HepG2 (cell line): Measurements from ENCODE around the gene STK32C. TPM values are rescaled to one million over a fixed set of nuclear protein-coding genes. Genes with fewer than 3 reads are reported as not detected.

Experiments used
- ATAC-seq: fragments of 200-7000 bp; cut with Tn5 transposase; 3 replicates; pipeline ENCODE4 v1.9.1; 2020; ENCODE audit warnings: mild to moderate bottlenecking, moderate library complexity
- BruUV-seq: library from RNA; stranded (reverse); fragments of 400-500 nt; replicated peaks from 2 replicates; lab custom pipeline; 2021; lab: Mats Ljungman, UMichigan
- CTCF ChIA-PET: fragments of 300-600 bp; formaldehyde crosslinking; extraction: SDS; loops from one replicate; lab custom pipeline; 2021; ENCODE audit warnings: low total read pairs, inconsistent platforms, low intra/inter-chr PET ratio; lab: Yijun Ruan, JAX
- POLR2A ChIA-PET: fragments of 350-600 bp; sonication (Branson Sonifier 250); formaldehyde crosslinking; loops from one replicate; lab custom pipeline; 2020; ENCODE audit warnings: antibody characterized with exemption, inconsistent platforms; lab: Yijun Ruan, JAX
- DNase-seq: peaks from one replicate; pipeline ENCODE4 v3.0.0-alpha.2; 2015; ENCODE audit warnings: low spot score
- FAIRE-seq: peaks from 3 replicates; lab custom pipeline; 2011; peaks lifted over from hg19 to GRCh38; lab: Jason Lieb, UNC
- H2AFZ ChIP-seq: one replicate; pipeline ENCODE4 v1.6.1; 2011; ENCODE audit warnings: low read length, inconsistent platforms
- H3K27ac ChIP-seq: fragments of 300-600 bp; 3 replicates; pipeline ENCODE4 v1.8.0; 2011; ENCODE audit warnings: mixed run types, mild to moderate bottlenecking, mixed read lengths, low read length, inconsistent platforms; ENCODE audit not compliant: insufficient read depth; ENCODE audit errors: extremely low read length
- H3K27me3 ChIP-seq, 2 experiments: fragments of 200-600 bp in 1 of 2; 2 replicates in 1 of 2; 3 replicates in 1 of 2; pipeline versions ENCODE4 v1.6.0 to v1.8.0; 2011; ENCODE audit warnings: low read length in 2 of 2, mild to moderate bottlenecking in 2 of 2, moderate library complexity in 2 of 2, inconsistent platforms in 1 of 2; ENCODE audit not compliant: insufficient read depth in 2 of 2, control insufficient read depth in 1 of 2
- H3K36me3 ChIP-seq, 2 experiments: fragments of 200-600 bp in 1 of 2; replicated peaks in 1 of 2; 2 replicates in 1 of 2; 3 replicates in 1 of 2; pipeline versions ENCODE4 v1.5.1 to v1.8.0; 2011; ENCODE audit warnings: low read length in 2 of 2, inconsistent platforms in 1 of 2; ENCODE audit not compliant: insufficient read depth in 2 of 2, control insufficient read depth in 1 of 2
- H3K4me1 ChIP-seq: 2 replicates; pipeline ENCODE4 v1.5.1; 2012; ENCODE audit warnings: low read length, inconsistent platforms; ENCODE audit not compliant: insufficient read depth
- H3K4me2 ChIP-seq: 2 replicates; pipeline ENCODE4 v1.6.0; 2011; ENCODE audit warnings: low read depth, low read length, inconsistent platforms
- H3K4me3 ChIP-seq, 3 experiments: fragments of 200-600 bp in 1 of 3; sonication (generic), shearing (Covaris generic) in 1 of 3; replicated peaks in 1 of 3; 2 replicates each; pipeline ENCODE4 v1.5.1; 2011 to 2016; ENCODE audit warnings: low read length in 3 of 3, inconsistent platforms in 2 of 3, low read depth in 2 of 3, mild to moderate bottlenecking in 2 of 3, control low read depth in 1 of 3, mixed read lengths in 1 of 3; ENCODE audit not compliant: insufficient read depth in 1 of 3
- H3K79me2 ChIP-seq: one replicate; pipeline ENCODE4 v1.6.1; 2011; ENCODE audit warnings: low read length, inconsistent platforms; ENCODE audit not compliant: insufficient read depth
- H3K9ac ChIP-seq: 2 replicates; pipeline ENCODE4 v1.6.0; 2011; ENCODE audit warnings: mild to moderate bottlenecking, low read depth, low read length, inconsistent platforms; ENCODE audit not compliant: insufficient read depth
- H3K9me3 ChIP-seq: 2 replicates; pipeline ENCODE4 v1.5.1; 2012; ENCODE audit warnings: mild to moderate bottlenecking, low read length
- H4K20me1 ChIP-seq: 2 replicates; pipeline ENCODE4 v1.6.0; 2011; ENCODE audit warnings: inconsistent platforms, mild to moderate bottlenecking, low read length, moderate library complexity; ENCODE audit not compliant: insufficient read depth
- CEBPG ChIP-seq: IDR thresholded peaks from 2 replicates; pipeline ENCODE4 v1.6.1; 2016
- FOXK2 ChIP-seq: fragments of 450-650 bp; IDR thresholded peaks from 2 replicates; pipeline ENCODE4 v1.6.1; 2016
- HES4 ChIP-seq: sonication (generic); formaldehyde crosslinking; IDR thresholded peaks from 2 replicates; pipeline ENCODE4 v1.9.0; 2021; ENCODE audit warnings: mild to moderate bottlenecking, missing genetic modification reagents, borderline replicate concordance
- MTF1 ChIP-seq: sonication (generic); formaldehyde crosslinking; IDR thresholded peaks from 2 replicates; pipeline ENCODE4 v1.5.0; 2020; ENCODE audit warnings: missing genetic modification reagents
- NCOR1 ChIP-seq: fragments of 200-600 bp; sonication (generic); IDR thresholded peaks from 2 replicates; pipeline ENCODE4 v1.7.0; 2017; ENCODE audit warnings: antibody characterized with exemption, low read length, borderline replicate concordance
- SOX6 ChIP-seq, 2 experiments: fragments of 450-650 bp in 1 of 2; sonication (generic) in 1 of 2; formaldehyde crosslinking in 1 of 2; IDR thresholded peaks; 2 replicates each; pipeline versions ENCODE4 v1.4.0 to v1.6.1; 2017 to 2020; ENCODE audit warnings: antibody characterized with exemption in 1 of 2, mild to moderate bottlenecking in 1 of 2, missing genetic modification reagents in 1 of 2
- ZBTB7A ChIP-seq: sonication (generic); formaldehyde crosslinking; IDR thresholded peaks from 2 replicates; pipeline ENCODE4 v1.8.0; 2022; ENCODE audit warnings: mild to moderate bottlenecking, missing genetic modification reagents
- ZIK1 ChIP-seq: sonication (generic); formaldehyde crosslinking; IDR thresholded peaks from 2 replicates; pipeline ENCODE4 v1.5.0; 2020; ENCODE audit warnings: mild to moderate bottlenecking, low read depth, missing genetic modification reagents, borderline replicate concordance
- ZNF296 ChIP-seq: sonication (generic); formaldehyde crosslinking; conservative IDR thresholded peaks from 2 replicates; pipeline ENCODE4 v1.5.0; 2020; ENCODE audit warnings: mild to moderate bottlenecking, missing genetic modification reagents
- ZNF75D ChIP-seq: sonication (generic); formaldehyde crosslinking; IDR thresholded peaks from 2 replicates; pipeline ENCODE4 v1.8.1; 2023; ENCODE audit warnings: missing genetic modification reagents, mild to moderate bottlenecking, borderline replicate concordance
- WGBS: methylation state at CpG from one replicate; pipeline ENCODE4 v1.1.6; 2017; ENCODE audit warnings: low lambda C conversion rate; 5-methylcytosine and 5-hydroxymethylcytosine counted together
- in situ Hi-C: cut with HindIII; loops from 2 replicates; pipeline ENCODE4 v1.10.0; 2017; ENCODE audit warnings: low pct_unique_long_range_greater_than_20kb; ENCODE audit not compliant: extremely low pct_ligation_motif_present
- intact Hi-C: fragments of 100-400 bp; cut with micrococcal nuclease; formaldehyde crosslinking; loops from one replicate; pipeline ENCODE4 v1.10.0; 2022; ENCODE audit not compliant: unreplicated experiment
- polyA plus RNA-seq, 8 experiments: library from polyadenylated mRNA; depleted of rRNA in 3 of 8; stranded (reverse) in 7 of 8; unstranded in 1 of 8; fragments of >200 nt; fragmentation: Illumina TruSeq in 4 of 8; extraction: Trizol in 4 of 8; gene quantifications; 2 replicates each; pipeline versions ENCODE4 v1.2.1 to v1.2.3, GENCODE V29; 2011 to 2016; ENCODE audit warnings: low read depth in 4 of 8, missing spikeins in 1 of 8, mixed read lengths in 1 of 8; ENCODE audit not compliant: insufficient read depth in 1 of 8
- total RNA-seq, 5 experiments: library from RNA; depleted of rRNA; stranded (reverse); fragments of >200 nt; fragmentation: Illumina TruSeq; extraction: Trizol; gene quantifications; 2 replicates each; pipeline ENCODE4 v1.2.3, GENCODE V29; 2016; ENCODE audit warnings: low read depth in 1 of 5
- TF ChIP-seq, protein P1 (sequence below): sonication (generic); formaldehyde crosslinking; IDR thresholded peaks from 2 replicates; pipeline ENCODE4 v1.4.0; 2020; ENCODE audit warnings: missing genetic modification reagents
- TF ChIP-seq, protein P2 (sequence below): IDR thresholded peaks from 2 replicates; pipeline ENCODE4 v1.6.1; 2016; ENCODE audit warnings: missing compliant biosample characterization, missing genetic modification reagents, borderline replicate concordance
- TF ChIP-seq, protein P3 (sequence below): IDR thresholded peaks from 2 replicates; pipeline ENCODE4 v1.6.1; 2016; ENCODE audit warnings: low read depth, control low read depth

Gene STK32C
- total and polyA plus RNA-seq, 2 of the 13 experiments (the other 11 are each of a cell fraction or from before 2014, with no cell fraction given) = 10.9 to 19.4 TPM

DNA sequence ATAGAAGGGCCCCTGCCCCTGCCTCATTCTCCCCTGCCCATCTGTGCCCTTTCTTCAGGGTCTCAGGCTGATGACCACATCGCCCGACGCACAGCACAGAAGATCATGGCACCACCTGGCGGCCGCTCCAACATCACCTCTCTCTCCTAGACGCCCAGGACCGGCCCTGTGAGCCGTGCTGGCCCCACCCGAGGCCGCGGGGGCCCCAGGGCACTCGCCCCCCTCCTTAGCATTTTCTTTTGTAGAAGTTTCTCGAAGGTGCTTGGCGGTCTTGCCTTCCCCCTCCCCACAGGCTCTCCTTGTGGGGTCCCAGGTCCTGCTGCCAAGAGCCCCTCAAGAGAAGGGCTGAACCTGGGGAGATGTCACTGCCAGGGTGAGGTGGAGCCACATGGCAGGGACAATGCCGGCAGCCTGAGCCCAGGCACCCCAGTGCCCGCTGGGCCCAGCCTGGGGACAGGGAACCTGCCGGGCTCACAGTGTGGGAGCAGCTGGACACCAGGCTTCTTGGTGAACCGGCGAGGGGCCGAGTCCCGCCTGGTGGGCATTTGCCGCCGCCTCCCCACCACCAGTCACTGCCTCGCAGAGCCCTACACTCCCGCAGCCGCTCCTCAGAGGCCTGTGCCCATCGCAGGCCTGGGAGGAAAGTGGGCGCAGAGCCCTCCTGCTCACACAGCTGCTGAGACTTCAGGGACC, 102.8 kb downstream of the STK32C start (continued):
- TF ChIP-seq ZIK1 (CRISPR knock-in tag) (no peak), HES4 (CRISPR knock-in tag) (no peak), NCOR1 (no peak), ZNF296 (no peak), ZNF75D (no peak)
- TF ChIP-seq, protein P1, sequence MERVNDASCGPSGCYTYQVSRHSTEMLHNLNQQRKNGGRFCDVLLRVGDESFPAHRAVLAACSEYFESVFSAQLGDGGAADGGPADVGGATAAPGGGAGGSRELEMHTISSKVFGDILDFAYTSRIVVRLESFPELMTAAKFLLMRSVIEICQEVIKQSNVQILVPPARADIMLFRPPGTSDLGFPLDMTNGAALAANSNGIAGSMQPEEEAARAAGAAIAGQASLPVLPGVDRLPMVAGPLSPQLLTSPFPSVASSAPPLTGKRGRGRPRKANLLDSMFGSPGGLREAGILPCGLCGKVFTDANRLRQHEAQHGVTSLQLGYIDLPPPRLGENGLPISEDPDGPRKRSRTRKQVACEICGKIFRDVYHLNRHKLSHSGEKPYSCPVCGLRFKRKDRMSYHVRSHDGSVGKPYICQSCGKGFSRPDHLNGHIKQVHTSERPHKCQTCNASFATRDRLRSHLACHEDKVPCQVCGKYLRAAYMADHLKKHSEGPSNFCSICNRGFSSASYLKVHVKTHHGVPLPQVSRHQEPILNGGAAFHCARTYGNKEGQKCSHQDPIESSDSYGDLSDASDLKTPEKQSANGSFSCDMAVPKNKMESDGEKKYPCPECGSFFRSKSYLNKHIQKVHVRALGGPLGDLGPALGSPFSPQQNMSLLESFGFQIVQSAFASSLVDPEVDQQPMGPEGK (CRISPR knock-in tag) = 0 out of 2 replicates have a peak, but pooled peaks have one; percentile 20

DNA sequence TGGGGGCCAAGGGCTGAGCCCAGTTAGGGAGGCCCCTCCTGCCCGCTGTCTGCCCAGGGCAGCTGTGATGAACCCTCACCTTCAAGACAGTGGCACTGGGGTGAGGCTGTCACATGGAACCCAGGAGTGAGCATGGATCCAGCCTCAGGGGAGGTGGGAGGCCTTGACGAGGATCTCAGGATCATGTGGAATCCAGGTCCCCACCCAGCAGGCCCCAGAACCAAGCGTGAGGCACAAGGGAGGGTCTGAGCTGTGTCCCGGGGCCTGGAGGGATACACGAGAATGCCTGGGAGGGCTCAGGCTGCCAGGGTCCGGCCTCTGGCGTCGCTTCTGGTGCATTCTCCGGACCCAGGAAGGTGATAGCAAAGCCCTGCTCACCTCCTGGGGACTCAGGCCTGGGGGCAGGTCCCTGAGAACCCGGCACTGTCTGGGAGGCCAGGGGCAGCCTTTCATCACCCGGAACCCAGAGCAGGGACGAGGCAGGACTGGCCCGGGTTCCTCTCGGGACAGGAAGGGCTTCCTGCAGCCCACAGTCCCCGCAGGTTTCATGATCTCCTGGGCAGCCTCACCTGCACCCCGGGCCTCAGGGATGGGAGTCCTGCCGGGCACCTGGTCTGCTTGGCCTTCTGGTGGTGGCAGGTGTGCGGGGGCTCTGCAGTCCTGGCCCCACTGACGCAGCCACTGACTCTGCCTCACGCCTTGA, 103.5 kb downstream of the STK32C start:
- BruUV-seq = no TSS peak
- no peak overlapping the region for H3K4me2 ChIP-seq
- peaks cover 12% of the 10 kb centered on the region for H3K4me1 ChIP-seq
- FAIRE-seq = no peak
- H3K79me2 ChIP-seq = no peaks in the 10 kb centered on the region
- in situ Hi-C loops = no loop called here
- H4K20me1 ChIP-seq = no peaks in the 10 kb centered on the region; the same call in 1 of the 2 replicates
- no peak overlapping the region for H2AFZ ChIP-seq
- no peaks in the 10 kb centered on the region for H3K9me3 ChIP-seq
- TF ChIP-seq MTF1 (CRISPR knock-in tag) (no peak), SOX6 (IDR thresholded peaks at IDR 0.05) (no peak), SOX6 (CRISPR knock-in tag; IDR thresholded peaks at IDR 0.05) (no peak), FOXK2 (no peak), ZBTB7A (no peak), CEBPG (no peak)
- TF ChIP-seq, protein P2, sequence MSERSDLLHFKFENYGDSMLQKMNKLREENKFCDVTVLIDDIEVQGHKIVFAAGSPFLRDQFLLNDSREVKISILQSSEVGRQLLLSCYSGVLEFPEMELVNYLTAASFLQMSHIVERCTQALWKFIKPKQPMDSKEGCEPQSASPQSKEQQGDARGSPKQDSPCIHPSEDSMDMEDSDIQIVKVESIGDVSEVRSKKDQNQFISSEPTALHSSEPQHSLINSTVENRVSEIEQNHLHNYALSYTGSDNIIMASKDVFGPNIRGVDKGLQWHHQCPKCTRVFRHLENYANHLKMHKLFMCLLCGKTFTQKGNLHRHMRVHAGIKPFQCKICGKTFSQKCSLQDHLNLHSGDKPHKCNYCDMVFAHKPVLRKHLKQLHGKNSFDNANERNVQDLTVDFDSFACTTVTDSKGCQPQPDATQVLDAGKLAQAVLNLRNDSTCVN (CRISPR knock-in tag) = no peak
- TF ChIP-seq, protein P3, sequence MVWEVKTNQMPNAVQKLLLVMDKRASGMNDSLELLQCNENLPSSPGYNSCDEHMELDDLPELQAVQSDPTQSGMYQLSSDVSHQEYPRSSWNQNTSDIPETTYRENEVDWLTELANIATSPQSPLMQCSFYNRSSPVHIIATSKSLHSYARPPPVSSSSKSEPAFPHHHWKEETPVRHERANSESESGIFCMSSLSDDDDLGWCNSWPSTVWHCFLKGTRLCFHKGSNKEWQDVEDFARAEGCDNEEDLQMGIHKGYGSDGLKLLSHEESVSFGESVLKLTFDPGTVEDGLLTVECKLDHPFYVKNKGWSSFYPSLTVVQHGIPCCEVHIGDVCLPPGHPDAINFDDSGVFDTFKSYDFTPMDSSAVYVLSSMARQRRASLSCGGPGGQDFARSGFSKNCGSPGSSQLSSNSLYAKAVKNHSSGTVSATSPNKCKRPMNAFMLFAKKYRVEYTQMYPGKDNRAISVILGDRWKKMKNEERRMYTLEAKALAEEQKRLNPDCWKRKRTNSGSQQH (CRISPR knock-in tag) = no peak
- TF ChIP-seq, all 625 proteins: peak for 0
- no peak for DNase-seq
- intact Hi-C loops = no loop called here
- Histone ChIP-seq H3K27ac (no peak overlapping the region), H3K9ac (no peak overlapping the region), H3K27me3 (peaks cover 1 to 7% of the 10 kb centered on the region in 2 experiments; a peak in 3 of 5 replicates), H3K4me3 (no peak overlapping the region), H3K36me3 (no peaks in the 10 kb centered on the region; a peak in 1 of 5 replicates)
- POLR2A ChIA-PET = no interaction called here
- CTCF ChIA-PET = interaction anchor here (1.4 kb wide), 1 partner anchor 34 kb away, joined by 8 read pairs; no protein-coding TSS in a partner anchor
- WGBS = 31% methylated on average over 8 of the region's 20 CpGs
- ATAC-seq = peak; percentile 11
